GM13977 (cell line): Measurements from ENCODE around the gene ALDH1L1.

Experiments
- DNase-seq: peaks from one replicate; pipeline ENCODE4 v3.0.0; 2012; ENCODE audit warnings: low spot score
- CTCF ChIP-seq: IDR thresholded peaks from 2 replicates; pipeline ENCODE4 v1.5.1; 2012; ENCODE audit warnings: mild to moderate bottlenecking, control low read depth; ENCODE audit not compliant: insufficient read depth; ENCODE audit errors: extremely low read depth, missing control alignments
- in situ Hi-C: fragments of 300-500 bp; cut with MboI; formaldehyde crosslinking; loops from one replicate; pipeline ENCODE4 v1.12.0; 2022; ENCODE audit warnings: low sequenced_read_pairs, low pct_unique_long_range_greater_than_20kb, mixed read lengths, inconsistent platforms; ENCODE audit not compliant: unreplicated experiment

The ALDH1L1 gene

GRCh38 chr3:126124148-126124868 is 56.1 kb downstream of the ALDH1L1 start:
- no peak for DNase-seq
- in situ Hi-C loops, result no loop called here
- TF ChIP-seq CTCF, result no peak

GRCh38 chr3:126121632-126122031 is 58.8 kb downstream of the ALDH1L1 start:
- DNase-seq, result no peak
- no peak for TF ChIP-seq CTCF
- in situ Hi-C loops, result no loop called here

GRCh38 chr3:126121074-126121473 is 59.3 kb downstream of the ALDH1L1 start:
- in situ Hi-C loops, result no loop called here
- no peak for DNase-seq
- no peak for TF ChIP-seq CTCF

- no peak for DNase-seq
- in situ Hi-C loops, result no loop called here
Measured at GRCh38 chr3:126119976-126120375, 60.4 kb downstream of the ALDH1L1 start.

GRCh38 chr3:126119008-126119675 is 61.2 kb downstream of the ALDH1L1 start:
- TF ChIP-seq CTCF, result no peak
- in situ Hi-C loops, result no loop called here
- DNase-seq, result no peak

More at GRCh38 chr3:126119976-126120375, 60.4 kb downstream of the ALDH1L1 start:
- TF ChIP-seq CTCF, result no peak

GRCh38 chr3:126118591-126118990 is 61.8 kb downstream of the ALDH1L1 start:
- no peak for DNase-seq
- in situ Hi-C loops, result no loop called here
- no peak for TF ChIP-seq CTCF
